Adrenal gland (tissue), 12 donors: ENCODE measurements around the gene UBE2K. TPM values are rescaled to one million over a fixed set of nuclear protein-coding genes. Genes with fewer than 3 reads are reported as not detected.
"Not testable (repeated sequence)": the region's sequence is repeated elsewhere in the genome, so short reads cannot be mapped to it uniquely, and the experiment has no call there.

Experiments
- DNase-seq, 7 donors: peaks; one replicate each; pipeline ENCODE4 v3.0.0-alpha.2; 2019 to 2020
- H3K27ac ChIP-seq, 5 donors: fragments of 200-600 bp; sonication (generic) in 4 of 5; 1 replicate in 3 of 5; 2 replicates in 2 of 5; pipeline versions ENCODE4 v1.5.1 to v1.8.0; 2016 to 2020; ENCODE audit warnings: mild to moderate bottlenecking in 1 of 5
- H3K27me3 ChIP-seq: fragments of 200-600 bp; 2 replicates; pipeline ENCODE4 v1.8.0; 2021
- H3K36me3 ChIP-seq, 2 donors: fragments of 200-600 bp; replicated peaks in 1 of 2; 1 replicate in 1 of 2; 2 replicates in 1 of 2; pipeline versions ENCODE4 v1.5.1 to v1.8.0; 2018 to 2022
- H3K4me1 ChIP-seq, 2 donors: fragments of 200-600 bp; replicated peaks in 1 of 2; 1 replicate in 1 of 2; 2 replicates in 1 of 2; pipeline versions ENCODE4 v1.5.1 to v1.8.0; 2018 to 2021
- H3K4me3 ChIP-seq, 4 donors: fragments of 200-600 bp; sonication (generic) in 3 of 4; one replicate each; pipeline ENCODE4 v1.5.1; 2016 to 2018
- H3K9me3 ChIP-seq, 3 donors: fragments of 200-600 bp; sonication (generic) in 1 of 3; replicated peaks in 1 of 3; 1 replicate in 2 of 3; 2 replicates in 1 of 3; pipeline versions ENCODE4 v1.5.1 to v1.8.0; 2016 to 2021
- CTCF ChIP-seq, 6 experiments: fragments of 450-650 bp in 4 of 6; fragments of 200-600 bp in 2 of 6; sonication (generic) in 1 of 6; IDR thresholded peaks; 1 replicate in 5 of 6; 2 replicates in 1 of 6; pipeline versions ENCODE4 v1.5.1 to v1.8.0; 2016 to 2021; ENCODE audit warnings: antibody characterized with exemption in 6 of 6, mild to moderate bottlenecking in 2 of 6, moderate library complexity in 1 of 6
- POLR2A ChIP-seq, 2 donors: fragments of 450-650 bp; IDR thresholded peaks; one replicate each; pipeline ENCODE4 v1.6.1; 2017; ENCODE audit warnings: antibody characterized with exemption in 2 of 2, mild to moderate bottlenecking in 2 of 2, moderate library complexity in 1 of 2
- WGBS, 4 donors: extraction: QIAGEN DNeasy Blood & Tissue Kit in 2 of 4; methylation state at CpG; one replicate each; pipeline versions ENCODE4 v1.1.5 to v1.1.7; 2013 to 2017; 5-methylcytosine and 5-hydroxymethylcytosine counted together
- intact Hi-C, 2 donors: fragments of 100-400 bp; cut with DNase I; formaldehyde crosslinking; loops; one replicate each; pipeline versions ENCODE4 v1.14.1 to v1.15.0; 2022 to 2023
- polyA plus RNA-seq, 3 donors: library from polyadenylated mRNA; stranded (reverse); fragments of 200-250 nt in 2 of 3; fragments of 350-450 nt in 1 of 3; fragmentation: Illumina TruSeq in 1 of 3; extraction: RNeasy Lipid Tissue Mini Kit (QIAGEN cat#74804) in 1 of 3; gene quantifications; one replicate each; pipeline ENCODE4 v1.2.3, GENCODE V29; 2013 to 2014
- total RNA-seq, 9 donors: library from RNA; depleted of rRNA in 4 of 9; stranded (reverse); fragments of >200 nt in 4 of 9; fragments of 120-200 nt in 1 of 9; fragmentation: NEBNext Ultra II Directional in 1 of 9; extraction: Animal tissue kit (Norgen Biotek cat#: 25700) in 1 of 9; gene quantifications; one replicate each; pipeline versions ENCODE4 v1.1.0 to v1.2.4, GENCODE V29; 2013 to 2023
- donor health status: healthy with polysubstance abuse.
- donor health status: Bipolar disorder and iron deficiency.
- donor health status: DM: yes; HTN: yes; CAD: no.
- donor health status: DM: no; HTN: no; CAD: no.
- donor health status: DM: no; HTN: no; CAD: no.
- donor health status: DM: yes; HTN: yes; CAD: no.

UBE2K gene
- total and polyA plus RNA-seq, 12 donors: 17.9 to 146 (median 38.9) TPM

GRCh38 chr4:39812500-39812899, 114.6 kb downstream of the UBE2K start:
- H3K27me3 ChIP-seq: no peaks in the 10 kb centered on the region
- 69 to 83% (median 74%) methylated on average over 6 of the region's 6 CpGs for WGBS, 4 donors
- H3K27ac ChIP-seq: no peak overlapping the region
- no peaks in the 10 kb centered on the region for H3K9me3 ChIP-seq
- H3K4me3 ChIP-seq: no peak overlapping the region
- no peaks in the 10 kb centered on the region for H3K4me1 ChIP-seq
- no peaks in the 10 kb centered on the region for H3K36me3 ChIP-seq
- DNase-seq: peak in 2 of 7 donors; percentile 5 to 30
- TF ChIP-seq CTCF (IDR thresholded peaks at IDR 0.05) (no peak), POLR2A (IDR thresholded peaks at IDR 0.05) (no peak)
- intact Hi-C loops: no loop called here

GRCh38 chr4:39813033-39813432, 115.1 kb downstream of the UBE2K start:
- H3K4me3 ChIP-seq, H3K27me3 ChIP-seq, H3K27ac ChIP-seq, intact Hi-C loops, DNase-seq, H3K9me3 ChIP-seq, H3K36me3 ChIP-seq, H3K4me1 ChIP-seq: not testable (repeated sequence)
- 0% methylated on average over 1 of the region's 1 CpG; no CpG with 5 or more reads in 2 of the 4 donors for WGBS, 4 donors

- DNase-seq: peak in 1 of 7 donors; percentile 0
- H3K4me1 ChIP-seq, H3K4me3 ChIP-seq, H3K27me3 ChIP-seq, H3K36me3 ChIP-seq, intact Hi-C loops, H3K27ac ChIP-seq, H3K9me3 ChIP-seq: not testable (repeated sequence)
- 31 to 57% (median 45%) methylated on average over 2 of the region's 2 CpGs for WGBS, 4 donors
Observed at GRCh38 chr4:39813761-39814160, 115.8 kb downstream of the UBE2K start.

- no peaks in the 10 kb centered on the region for H3K36me3 ChIP-seq
- intact Hi-C loops: no loop called here
- H3K27ac ChIP-seq: no peak overlapping the region
- no peaks in the 10 kb centered on the region for H3K9me3 ChIP-seq
- H3K27me3 ChIP-seq: no peaks in the 10 kb centered on the region
- TF ChIP-seq CTCF (IDR thresholded peaks at IDR 0.05) (no peak), POLR2A (IDR thresholded peaks at IDR 0.05) (no peak)
- H3K4me1 ChIP-seq: no peaks in the 10 kb centered on the region
- no peak overlapping the region for H3K4me3 ChIP-seq
- 80 to 87% (median 84%) methylated on average over 7 of the region's 7 CpGs for WGBS, 4 donors
- peak in 1 of 7 donors; percentile 6 for DNase-seq
Observed at GRCh38 chr4:39814403-39815185, 116.7 kb downstream of the UBE2K start.

GRCh38 chr4:39818646-39819045, 120.7 kb downstream of the UBE2K start:
- H3K4me3 ChIP-seq: no peak overlapping the region
- DNase-seq: no peak
- TF ChIP-seq POLR2A (IDR thresholded peaks at IDR 0.05): no peak
- no peak for TF ChIP-seq CTCF (IDR thresholded peaks at IDR 0.05)
- intact Hi-C loops: no loop called here
- no peaks in the 10 kb centered on the region for H3K27me3 ChIP-seq
- no peaks in the 10 kb centered on the region for H3K4me1 ChIP-seq
- no peaks in the 10 kb centered on the region for H3K36me3 ChIP-seq
- no peak overlapping the region for H3K27ac ChIP-seq
- H3K9me3 ChIP-seq: no peaks in the 10 kb centered on the region
- 70 to 95% (median 89%) methylated on average over 5 of the region's 5 CpGs for WGBS, 4 donors
